AG08395 (cell line): ENCODE measurements around the gene ASPG.
A peak's percentile ranks its signal among the peaks of the same experiment; 100 is the strongest.

Experiments
- DNase-seq: peaks from one replicate; pipeline ENCODE4 v3.0.0; 2012; ENCODE audit warnings: mixed read lengths, low spot score

ASPG gene

GRCh38 chr14:104093366-104094055 lies 8.0 kb downstream of the ASPG start:
- no peak for DNase-seq

DNA sequence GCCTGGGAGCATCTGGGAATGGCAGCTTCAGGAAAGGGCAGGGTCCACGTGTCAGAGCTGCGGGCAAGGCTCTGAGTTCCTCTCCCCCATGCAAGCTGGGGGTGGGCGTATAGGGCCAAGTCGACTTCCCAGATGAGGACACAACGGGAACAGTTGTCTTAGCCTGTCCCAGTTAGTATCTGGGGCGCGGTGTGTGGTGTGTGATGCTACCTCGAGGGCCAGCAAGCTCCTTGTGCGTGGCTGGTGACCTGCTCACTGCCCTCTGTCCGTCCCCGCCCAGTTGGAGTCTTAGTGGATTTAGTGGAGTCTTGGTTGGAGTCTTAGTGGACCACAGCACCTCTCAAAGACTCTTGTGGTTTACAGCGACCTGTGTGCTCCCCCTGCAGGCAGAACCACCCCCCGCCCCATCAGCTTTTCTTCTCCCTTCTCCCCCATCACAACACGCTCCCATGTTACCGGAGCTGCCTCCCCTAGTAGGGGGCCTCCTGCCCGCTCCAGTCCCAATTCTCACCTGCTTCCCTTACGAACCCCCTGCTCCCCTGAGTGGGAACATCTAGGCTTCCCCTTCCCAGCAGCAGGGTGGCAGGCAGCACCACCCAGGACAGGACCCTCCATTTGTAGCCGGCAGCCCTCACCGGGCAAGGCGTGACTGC lies 8.7 kb downstream of the ASPG start:
- no peak for DNase-seq

GRCh38 chr14:104094709-104095425 lies 9.4 kb downstream of the ASPG start:
- peak; percentile 77 for DNase-seq

GRCh38 chr14:104095426-104096310 lies 10.2 kb downstream of the ASPG start:
- no peak for DNase-seq

GRCh38 chr14:104096318-104096717 lies 10.8 kb downstream of the ASPG start:
- no peak for DNase-seq

DNA sequence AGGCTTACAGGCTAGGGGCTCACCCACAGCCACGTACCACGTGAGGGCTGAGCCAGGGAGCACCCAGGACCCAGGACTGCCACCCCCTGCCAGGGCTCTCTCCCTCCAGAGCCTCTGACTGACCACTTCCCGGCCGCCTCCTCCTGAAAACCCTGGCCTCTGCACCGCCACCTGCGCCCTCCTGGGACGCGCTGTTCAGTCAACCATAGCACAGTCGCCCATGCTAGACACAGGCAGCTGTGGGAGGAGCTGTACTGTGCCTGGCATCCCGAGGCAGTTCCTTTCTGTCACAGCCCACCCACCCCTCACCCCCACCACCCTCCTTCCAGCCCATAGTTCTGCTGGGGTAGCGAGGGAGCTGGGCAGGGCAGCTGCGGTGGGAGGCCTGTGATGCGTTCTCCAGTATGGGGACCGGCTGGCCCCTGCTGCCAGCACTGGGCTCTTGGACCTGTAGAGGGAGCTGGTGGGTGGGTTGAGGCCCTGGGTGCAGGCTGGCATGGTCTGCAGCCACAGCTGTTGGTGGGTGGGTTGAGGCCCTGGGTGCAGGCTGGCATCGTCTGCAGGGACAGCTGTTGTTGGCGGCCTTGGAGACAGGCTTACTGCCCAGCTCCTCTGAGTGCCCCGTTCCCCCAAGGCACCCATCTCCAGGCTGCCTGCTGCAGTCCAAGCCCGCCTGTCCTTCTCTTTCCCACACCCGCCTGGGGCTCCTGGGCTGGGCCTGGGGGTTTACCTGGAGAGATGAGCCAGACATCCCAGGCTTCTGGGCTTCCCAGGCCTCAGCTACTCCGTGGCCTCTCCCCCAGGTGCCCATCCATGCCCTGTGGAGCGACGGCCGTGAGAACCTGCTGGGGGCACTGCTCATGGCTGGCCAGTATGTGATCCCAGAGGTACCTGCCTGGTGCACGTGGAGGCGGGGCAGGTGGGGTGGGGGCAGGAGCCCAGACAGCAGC lies 11.5 kb downstream of the ASPG start:
- DNase-seq = no peak

- DNase-seq = no peak
These were observed 13.0 kb downstream of the ASPG start for GRCh38 chr14:104098272-104099095.

- no peak for DNase-seq
These were observed 13.9 kb downstream of the ASPG start for GRCh38 chr14:104099096-104100041.

DNA sequence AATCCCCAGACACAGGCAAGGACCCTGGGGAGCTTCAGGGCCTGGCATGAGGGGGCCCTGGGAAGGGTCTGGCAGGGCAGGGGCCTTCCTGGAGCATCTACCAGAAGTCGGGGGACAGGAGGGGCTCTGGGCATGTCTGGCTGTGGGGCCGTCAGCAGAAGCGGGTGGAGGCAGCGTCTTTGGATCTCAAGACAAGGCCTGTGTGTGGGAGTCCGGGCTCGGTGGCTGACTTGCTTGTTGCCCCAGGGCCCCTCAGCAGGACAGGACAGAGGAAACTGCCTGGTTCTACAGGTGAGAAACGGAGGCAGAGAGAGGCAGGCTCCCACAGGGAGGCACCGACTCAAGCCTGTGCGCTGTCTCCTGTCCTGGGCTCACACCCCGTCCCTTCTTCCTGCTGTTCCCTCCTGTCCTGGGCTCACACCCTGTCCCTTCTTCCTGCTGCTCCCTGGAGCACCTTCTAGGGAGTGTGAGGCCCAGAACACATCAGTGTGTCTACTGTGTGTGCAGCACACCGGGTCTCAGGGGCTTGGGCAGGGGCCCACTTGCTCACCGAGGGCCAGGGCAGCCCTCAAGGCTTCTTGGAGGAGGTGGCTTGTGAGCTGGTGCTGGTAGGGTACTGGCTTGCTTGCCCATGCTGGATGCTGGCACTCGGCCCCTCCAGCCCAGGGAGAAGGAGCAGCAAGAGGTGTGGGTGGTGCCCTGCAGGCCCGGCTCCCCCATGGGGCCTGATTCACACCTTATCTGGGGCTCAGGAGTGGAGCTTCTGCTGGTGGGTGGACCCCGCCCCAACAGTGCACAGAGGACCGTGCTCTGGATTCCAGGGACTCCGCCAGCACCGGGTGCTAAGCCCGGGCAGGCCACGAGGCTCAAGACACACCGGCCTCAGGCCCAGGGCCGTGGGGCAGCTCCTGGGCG lies 14.9 kb downstream of the ASPG start:
- no peak for DNase-seq

DNA sequence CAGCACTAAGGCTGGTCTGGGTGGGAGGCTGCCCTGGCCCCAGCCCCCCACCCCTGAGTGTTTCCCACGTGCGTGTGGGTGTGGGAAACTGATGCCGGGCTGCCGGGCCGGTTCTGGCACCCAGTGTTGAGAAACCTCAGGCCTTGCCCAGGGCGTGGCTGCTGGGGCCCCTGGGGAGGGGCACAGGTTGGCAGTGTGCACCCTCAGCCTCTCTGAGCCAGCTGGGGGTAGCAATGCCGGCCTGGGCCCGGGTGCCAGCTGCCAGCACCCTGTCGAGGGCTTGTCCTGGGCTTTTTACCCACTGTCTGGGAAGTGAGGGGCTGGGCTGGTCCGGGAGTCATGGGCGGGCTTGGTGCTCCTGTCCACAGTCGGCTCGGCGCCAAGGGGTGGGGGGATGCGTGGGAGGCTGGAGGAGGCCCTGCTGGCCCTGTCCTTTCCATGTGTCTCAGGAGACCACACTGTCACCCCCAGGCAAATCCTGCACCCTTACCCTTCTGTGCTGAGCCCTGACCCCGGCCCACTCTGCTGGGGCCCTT lies 15.7 kb downstream of the ASPG start:
- no peak for DNase-seq

DNA sequence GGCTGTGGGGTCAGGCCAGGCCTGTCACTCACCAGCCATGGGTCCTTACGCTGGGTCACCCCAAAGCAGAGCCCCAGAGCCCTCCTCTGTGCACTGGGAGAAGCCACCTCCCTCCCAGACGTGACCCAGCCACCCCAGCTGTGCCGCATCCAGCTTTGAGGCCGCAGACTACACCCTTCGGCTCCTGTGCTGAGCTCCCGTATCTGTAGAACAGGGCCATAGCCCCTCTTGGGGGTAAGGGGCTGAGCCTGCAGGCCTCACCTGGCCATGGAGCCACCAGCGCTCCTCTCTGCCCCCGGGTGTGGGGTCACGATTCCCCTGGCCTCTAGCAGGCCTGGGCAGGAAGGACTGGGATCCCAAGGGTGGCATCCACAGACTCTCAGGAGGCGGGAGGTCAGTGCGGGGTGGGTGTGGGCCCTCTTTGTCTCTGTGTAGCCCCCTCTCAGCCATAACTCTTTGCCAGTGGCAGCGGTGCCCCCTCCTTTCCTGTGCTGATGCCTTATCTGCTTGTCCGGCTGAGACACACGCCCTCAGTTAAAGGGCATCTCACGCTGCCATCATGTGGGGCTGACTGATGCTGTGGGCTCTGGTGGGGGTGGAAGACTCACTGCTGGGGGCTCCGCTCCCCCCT lies 16.3 kb downstream of the ASPG start:
- DNase-seq = no peak

DNA sequence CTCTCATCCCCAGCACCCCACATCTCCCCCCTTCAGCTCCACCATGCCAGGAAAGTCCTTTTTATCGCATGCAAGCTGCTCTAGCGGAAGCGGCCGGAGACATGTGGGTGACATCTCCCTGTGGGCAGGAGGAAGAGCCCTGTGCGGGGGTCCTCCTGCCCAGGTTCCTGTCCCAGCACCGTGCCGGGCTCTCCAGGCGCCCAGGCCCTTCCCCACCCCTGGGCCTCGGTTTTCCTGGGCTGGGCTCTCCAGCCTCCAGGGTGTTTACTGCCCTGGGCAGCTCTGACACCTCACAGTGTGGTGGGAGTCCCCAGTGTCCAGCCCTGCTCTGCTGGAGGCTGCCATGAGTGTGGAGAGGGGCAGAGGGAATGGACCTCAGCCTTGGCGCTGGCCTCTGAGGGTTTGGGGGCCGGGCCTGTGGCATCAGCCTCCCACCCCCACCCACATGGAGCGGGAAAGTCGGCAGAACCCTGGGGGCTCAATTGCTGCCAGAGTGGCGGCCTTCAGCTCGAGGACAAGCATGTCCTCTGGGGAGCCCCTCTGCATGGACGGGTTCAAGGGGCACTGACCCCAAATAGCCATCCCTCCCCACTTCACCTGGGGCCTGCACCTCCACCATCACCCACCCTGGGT lies 16.9 kb downstream of the ASPG start:
- no peak for DNase-seq

DNA sequence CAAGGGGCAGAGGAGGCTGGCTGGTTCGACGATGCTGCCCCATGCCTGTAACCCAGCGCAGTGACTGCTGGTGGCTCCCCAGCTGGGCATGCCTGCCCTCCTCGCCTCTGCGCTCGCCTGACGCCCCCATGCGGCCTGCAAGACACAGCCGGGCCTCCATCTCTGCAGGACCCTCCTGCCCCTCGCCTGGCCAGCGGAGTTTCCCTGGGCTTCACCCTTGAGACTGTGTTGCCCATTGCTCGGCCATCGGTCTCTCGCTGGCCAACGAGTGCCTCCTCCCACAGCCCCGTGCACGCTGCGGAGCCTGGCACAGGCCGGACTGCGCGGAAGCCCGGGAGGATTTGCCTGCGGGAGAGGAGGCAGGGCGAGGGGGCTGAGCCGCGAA lies 17.6 kb downstream of the ASPG start:
- DNase-seq = no peak

- DNase-seq = no peak
These were observed 18.1 kb downstream of the ASPG start for GRCh38 chr14:104103446-104104075.

DNA sequence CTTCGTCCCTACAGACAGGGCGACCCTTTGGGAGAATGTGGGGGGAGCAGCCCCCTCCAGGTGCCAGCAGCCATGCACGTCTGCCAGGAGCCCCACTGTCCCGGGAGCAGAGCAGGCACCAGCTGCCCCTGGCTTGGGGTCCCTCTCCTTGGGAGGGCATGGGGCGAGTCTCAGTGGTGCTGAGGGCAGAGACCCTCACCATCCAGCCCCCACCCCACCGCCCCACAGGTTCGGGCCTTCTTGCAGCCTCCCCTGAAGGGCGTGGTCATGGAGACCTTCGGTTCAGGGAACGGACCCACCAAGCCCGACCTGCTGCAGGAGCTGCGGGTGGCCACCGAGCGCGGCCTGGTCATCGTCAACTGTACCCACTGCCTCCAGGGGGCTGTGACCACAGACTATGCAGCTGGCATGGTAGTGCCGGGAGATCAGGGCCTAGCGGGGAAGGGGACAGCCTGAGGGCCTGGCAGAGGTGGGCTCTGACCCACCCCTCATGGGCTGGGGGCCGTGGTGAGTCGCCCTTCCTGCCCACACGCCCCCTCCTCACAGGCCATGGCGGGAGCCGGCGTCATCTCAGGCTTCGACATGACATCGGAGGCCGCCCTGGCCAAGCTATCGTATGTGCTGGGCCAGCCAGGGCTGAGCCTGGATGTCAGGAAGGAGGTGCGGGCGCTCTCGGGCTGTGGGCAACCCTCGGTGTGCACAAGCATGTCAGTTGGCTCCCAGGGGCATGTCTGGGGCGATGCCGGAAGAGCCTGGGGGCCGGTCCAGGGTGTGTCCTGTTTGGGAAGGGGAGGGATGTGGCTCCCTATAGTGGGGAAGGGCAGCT lies 18.8 kb downstream of the ASPG start:
- DNase-seq = no peak
